Epithelial cell of proximal tubule (primary cell): ENCODE data around the gene PDE4C. TPM values are rescaled to one million over a fixed set of nuclear protein-coding genes. Genes with fewer than 3 reads are reported as not detected.

ENCODE experiments used
- DNase-seq: peaks from one replicate; pipeline ENCODE4 v3.0.0-alpha.2; 2011; ENCODE audit warnings: low read depth
- H3K4me3 ChIP-seq: 2 replicates; pipeline ENCODE4 v1.5.1; 2011; ENCODE audit warnings: low read depth, mild to moderate bottlenecking, low read length
- CTCF ChIP-seq: conservative IDR thresholded peaks from 2 replicates; pipeline ENCODE4 v1.5.1; 2012; ENCODE audit warnings: low read depth, mild to moderate bottlenecking, low read length
- total RNA-seq: library from RNA; depleted of rRNA; stranded (reverse); fragments of >200 nt; gene quantifications from 2 replicates; pipeline ENCODE4 v1.2.3, GENCODE V29; 2015

Gene PDE4C
- total RNA-seq, 1 donor from 2014 or later, result 0.63 TPM

DNA sequence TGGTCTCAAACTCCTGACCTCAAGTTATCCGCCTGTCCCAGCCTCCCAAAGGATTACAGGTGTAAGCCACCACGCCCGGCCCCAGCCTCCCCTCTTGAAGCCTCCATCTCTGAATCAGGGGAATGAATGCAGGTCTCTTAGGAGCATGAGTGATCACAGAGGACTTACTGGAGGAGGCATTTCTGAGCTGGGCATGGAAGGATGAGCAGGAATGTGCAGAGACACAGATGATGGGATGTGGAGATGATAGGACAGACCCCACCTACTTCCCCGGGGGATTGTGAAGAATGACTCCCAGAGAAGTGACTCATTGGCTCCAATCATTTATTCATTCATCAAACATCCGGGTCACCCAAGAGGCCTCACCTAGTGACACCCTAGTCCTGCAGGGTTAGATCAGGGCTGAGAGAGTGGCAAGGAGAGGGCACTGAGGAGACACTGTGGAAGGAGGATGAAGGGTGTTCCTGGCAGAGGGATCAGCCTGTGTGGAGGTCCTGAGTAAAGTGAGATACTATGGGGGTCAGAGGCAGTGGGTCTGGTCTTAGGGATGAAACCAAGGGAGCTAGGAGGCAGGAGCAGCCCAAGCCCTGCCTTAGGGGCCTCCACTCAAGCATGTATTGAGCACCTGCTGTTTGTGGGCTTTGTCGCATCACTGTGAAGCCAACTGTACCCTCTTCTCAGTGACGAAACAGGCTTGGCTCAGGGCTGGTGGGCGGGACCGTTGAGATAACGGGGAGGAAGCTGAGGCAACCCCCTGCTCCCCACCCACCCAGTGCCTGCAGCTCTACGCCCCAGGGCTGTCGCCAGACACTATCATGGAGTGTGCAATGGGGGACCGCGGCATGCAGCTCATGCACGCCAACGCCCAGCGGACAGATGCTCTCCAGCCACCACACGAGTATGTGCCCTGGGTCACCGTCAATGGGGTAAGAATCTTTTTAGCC is 49.6 kb downstream of the PDE4C start:
- no peak for DNase-seq
- no peak for TF ChIP-seq CTCF
- H3K4me3 ChIP-seq, result no peak overlapping the region

GRCh38 chr19:18174983-18175382 is 51.3 kb downstream of the PDE4C start:
- TF ChIP-seq CTCF, result no peak
- H3K4me3 ChIP-seq, result no peak overlapping the region
- no peak for DNase-seq

Other genes starting within 250 kb of the PDE4C start
- gene ARRDC2, start 218.3 kb downstream of the PDE4C start, total RNA-seq, result 9.9 and 13.4 TPM in 2 replicates
- gene IL12RB1, start 139.5 kb downstream of the PDE4C start, total RNA-seq, result not detected in 2 replicates
- gene MAST3, start 128.7 kb downstream of the PDE4C start, total RNA-seq, result 1.7 and 3.5 TPM in 2 replicates
- 15.3 and 19.9 TPM in 2 replicates for gene PIK3R2, start 73.3 kb downstream of the PDE4C start, total RNA-seq
- 10.1 and 11.3 TPM in 2 replicates for gene IFI30, start 52.6 kb downstream of the PDE4C start, total RNA-seq
- 50.1 and 70.9 TPM in 2 replicates for gene MPV17L2, start 33.2 kb downstream of the PDE4C start, total RNA-seq
- 0.17 and 0.43 TPM in 2 replicates for gene RAB3A, start 22.4 kb downstream of the PDE4C start, total RNA-seq
- 0.07 and 1.3 TPM in 2 replicates for gene IQCN, start 48.0 kb upstream of the PDE4C start, total RNA-seq
- 266 and 341 TPM in 2 replicates for gene JUND, start 55.2 kb upstream of the PDE4C start, total RNA-seq
- 490 and 620 TPM in 2 replicates for gene LSM4, start 96.6 kb upstream of the PDE4C start, total RNA-seq
- gene PGPEP1, start 114.2 kb upstream of the PDE4C start, total RNA-seq, result 5.4 and 7.5 TPM in 2 replicates
- 76.3 and 262 TPM in 2 replicates for gene GDF15, start 159.7 kb upstream of the PDE4C start, total RNA-seq
- 0.06 TPM in 1 of 2 replicates, not detected in the other for gene LRRC25, start 171.2 kb upstream of the PDE4C start, total RNA-seq
- 119 and 171 TPM in 2 replicates for gene SSBP4, start 193.0 kb upstream of the PDE4C start, total RNA-seq
- 88.7 and 115 TPM in 2 replicates for gene ISYNA1, start 211.7 kb upstream of the PDE4C start, total RNA-seq